Right kidney (tissue), 1 donor: ENCODE measurements around the gene TECPR1.

Experiments
- DNase-seq: peaks from one replicate; pipeline ENCODE4 v3.0.0-alpha.2; 2016

The TECPR1 gene

DNA sequence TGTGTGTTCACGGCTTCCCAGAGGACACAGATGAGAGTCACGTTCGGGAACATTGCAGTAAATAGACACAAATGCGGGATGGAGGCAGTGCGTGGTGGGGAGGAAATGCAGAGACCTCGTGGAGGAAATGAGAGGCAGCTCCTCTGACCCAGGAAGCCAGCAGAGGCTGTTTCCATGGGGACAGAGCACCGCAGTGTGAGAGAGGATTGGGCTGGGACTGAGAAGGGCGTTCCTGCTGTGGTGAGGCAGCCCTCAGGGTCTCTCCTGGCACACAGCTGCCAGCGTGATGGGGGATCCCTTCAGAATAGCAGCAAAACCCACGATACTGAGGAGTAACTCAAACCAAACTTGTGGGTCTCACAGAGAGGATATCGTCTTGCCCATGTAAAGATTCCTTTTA lies 62.5 kb downstream of the TECPR1 start:
- DNase-seq: no peak

DNA sequence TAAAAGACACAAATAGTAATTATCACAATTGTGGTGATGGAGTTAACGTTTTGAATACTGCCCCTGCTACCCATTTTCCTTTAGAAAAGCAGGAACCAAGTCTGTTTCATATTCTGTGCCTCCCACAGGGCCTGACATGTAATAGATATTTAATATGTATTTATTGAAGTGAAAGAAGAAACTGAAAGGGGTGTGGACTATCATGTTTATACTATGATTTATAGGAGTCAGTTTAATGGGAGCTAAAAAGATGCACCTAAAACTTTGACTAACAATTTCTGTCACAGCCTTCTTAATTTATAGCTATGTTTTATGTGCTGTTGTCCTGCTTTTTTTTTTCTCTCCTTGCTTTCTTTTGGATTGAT lies 64.9 kb downstream of the TECPR1 start:
- no peak for DNase-seq

GRCh38 chr7:98186452-98187137 lies 65.4 kb downstream of the TECPR1 start:
- no peak for DNase-seq

- no peak for DNase-seq
Measured at GRCh38 chr7:98185101-98185500, 66.9 kb downstream of the TECPR1 start.

- no peak for DNase-seq
Measured at GRCh38 chr7:98180751-98181150, 71.3 kb downstream of the TECPR1 start.

- DNase-seq: no peak
Measured at GRCh38 chr7:98178762-98179490, 73.1 kb downstream of the TECPR1 start.

DNA sequence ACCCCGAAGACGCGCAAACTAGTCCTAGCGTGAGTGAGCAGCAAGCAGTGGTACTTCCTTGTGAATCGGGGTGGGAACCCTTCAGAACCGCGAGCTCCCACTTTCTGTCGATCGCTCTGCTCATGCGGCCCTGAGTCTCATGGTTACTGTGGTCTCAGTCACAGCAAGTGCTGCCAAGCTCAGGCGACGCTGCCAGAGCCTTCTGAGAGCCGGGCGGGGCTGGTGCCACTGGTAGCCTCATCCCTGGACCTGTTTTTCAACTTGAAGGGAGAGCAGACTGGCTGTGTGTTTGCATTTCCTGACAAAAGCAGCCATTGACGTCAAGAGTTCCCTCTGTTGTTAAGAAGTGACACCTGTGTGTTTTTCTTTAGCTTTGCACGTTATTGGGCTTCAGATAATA lies 73.7 kb downstream of the TECPR1 start:
- no peak for DNase-seq

- no peak for DNase-seq
Measured at GRCh38 chr7:98177553-98177952, 74.5 kb downstream of the TECPR1 start.

DNA sequence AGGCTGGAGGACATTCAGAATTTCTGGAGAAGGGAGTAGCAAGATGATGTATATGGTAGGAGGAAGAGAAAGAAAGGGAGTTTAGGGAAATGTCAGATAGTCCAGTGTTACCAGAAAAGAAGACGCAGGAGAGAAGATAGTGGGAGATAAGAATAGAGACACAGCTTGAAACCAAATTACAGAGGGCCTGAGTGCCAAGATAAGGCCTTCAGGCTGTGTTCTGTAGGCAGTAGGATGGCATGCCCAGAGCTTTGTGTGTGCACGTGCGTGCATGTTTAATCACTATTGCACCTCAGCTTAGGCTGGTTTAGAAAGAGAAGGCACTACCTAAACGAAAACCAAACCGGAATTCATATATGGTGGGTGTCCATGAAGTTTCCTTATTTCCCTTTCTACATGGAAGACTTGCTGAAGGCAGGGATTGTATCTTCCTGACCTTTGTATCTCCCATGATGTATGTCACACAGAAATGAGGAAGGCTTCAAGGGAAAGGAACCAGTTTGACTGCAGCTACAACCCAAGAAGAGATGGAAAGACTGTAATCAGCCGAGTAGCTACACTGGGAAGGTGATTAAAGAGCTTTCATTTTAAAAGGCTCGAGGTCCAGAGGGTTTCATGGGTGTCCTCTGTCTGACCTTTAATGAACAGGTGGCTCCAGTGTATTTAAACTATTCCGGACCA lies 76.6 kb downstream of the TECPR1 start:
- DNase-seq: no peak

GRCh38 chr7:98174334-98175259 lies 77.4 kb downstream of the TECPR1 start:
- DNase-seq: no peak

DNA sequence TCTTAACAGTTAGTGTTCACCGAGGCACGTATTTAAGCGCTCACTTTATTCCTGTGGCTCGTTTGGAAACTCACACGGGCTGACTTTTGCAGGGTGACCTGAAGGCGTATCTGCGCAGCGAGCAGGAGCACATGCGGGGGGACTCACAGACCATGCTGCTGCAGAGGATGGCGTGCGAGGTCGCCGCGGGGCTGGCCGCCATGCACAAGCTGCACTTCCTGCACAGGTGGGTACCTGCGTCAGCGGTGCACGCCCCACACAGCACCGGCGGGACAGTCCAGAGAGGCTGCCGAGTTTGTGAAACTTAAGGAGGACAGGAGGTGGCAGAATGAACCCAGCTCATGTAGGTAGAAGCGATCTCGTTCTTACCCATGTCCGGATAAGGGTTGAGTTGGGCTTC lies 80.6 kb downstream of the TECPR1 start:
- DNase-seq: no peak

- no peak for DNase-seq
Measured at GRCh38 chr7:98170966-98171365, 81.1 kb downstream of the TECPR1 start.

- no peak for DNase-seq
Measured at GRCh38 chr7:98168904-98169621, 83.0 kb downstream of the TECPR1 start.

- DNase-seq: no peak
Measured at GRCh38 chr7:98168181-98168903, 83.7 kb downstream of the TECPR1 start.

GRCh38 chr7:98167653-98168052 lies 84.4 kb downstream of the TECPR1 start:
- DNase-seq: no peak

- DNase-seq: no peak
Measured at GRCh38 chr7:98166668-98166970, 85.4 kb downstream of the TECPR1 start.

DNA sequence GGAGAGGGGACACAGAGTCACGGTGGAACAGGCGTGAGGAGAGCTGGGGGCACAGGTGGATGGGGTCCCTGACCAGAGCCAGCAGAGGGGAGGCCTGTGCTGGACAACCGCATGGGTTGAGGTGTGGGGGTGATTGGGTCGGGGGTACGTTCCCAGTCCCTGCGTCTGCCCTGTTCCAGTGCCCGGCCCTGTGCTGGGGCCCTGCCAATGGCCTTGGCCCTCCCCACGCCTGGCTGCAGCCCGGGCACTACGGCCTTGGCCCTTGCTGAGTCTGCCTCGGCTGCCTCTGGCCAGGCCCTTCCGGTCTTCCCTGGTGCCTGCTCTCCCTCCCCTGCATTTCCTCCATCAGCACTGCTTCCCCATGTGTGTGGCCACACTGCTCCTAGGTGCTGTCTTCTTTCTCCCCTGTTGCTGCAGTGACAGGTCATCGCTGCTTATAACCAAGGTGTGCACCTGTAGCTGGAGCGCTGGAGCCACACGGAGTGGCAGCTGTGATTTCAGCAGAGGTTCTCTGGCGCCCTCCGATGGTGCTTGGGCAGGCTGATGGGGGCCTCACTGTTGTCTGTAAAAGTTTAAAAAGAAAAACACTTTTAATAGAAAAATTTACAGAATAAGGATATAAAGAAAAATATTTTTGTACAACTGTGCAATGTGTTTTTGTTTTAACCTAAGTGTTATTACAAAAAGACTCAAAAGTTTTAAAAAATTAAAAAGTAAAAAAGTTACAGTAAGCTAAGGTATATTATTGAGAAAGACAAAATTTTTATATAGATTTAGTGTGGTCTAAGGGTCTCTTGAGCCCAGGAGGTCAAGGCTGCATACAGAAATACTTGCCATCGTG lies 86.0 kb downstream of the TECPR1 start:
- no peak for DNase-seq
